NB4 (cell line): ENCODE measurements around the gene MYO1A.

Experiments used
- DNase-seq: peaks from one replicate; pipeline ENCODE4 v3.0.0; 2010; ENCODE audit warnings: low read depth
- H3K4me3 ChIP-seq: one replicate; pipeline ENCODE4 v1.5.1; 2011; ENCODE audit warnings: mild to moderate bottlenecking, low read depth, low read length, moderate library complexity
- CTCF ChIP-seq: IDR thresholded peaks from one replicate; pipeline ENCODE4 v1.5.1; 2012; ENCODE audit warnings: low read depth, low read length
- MAX ChIP-seq: IDR thresholded peaks from 2 replicates; pipeline ENCODE4 v1.6.1; 2011; ENCODE audit warnings: low read depth, low read length
- MYC ChIP-seq: IDR thresholded peaks from 2 replicates; pipeline ENCODE4 v1.6.1; 2011; ENCODE audit warnings: low read depth, low read length
- POLR2A ChIP-seq: IDR thresholded peaks from 2 replicates; pipeline ENCODE4 v1.6.1; 2011; ENCODE audit warnings: mild to moderate bottlenecking; ENCODE audit not compliant: insufficient read length; ENCODE audit errors: extremely low read depth

MYO1A gene

GRCh38 chr12:56995930-56996496 is 53.9 kb downstream of the MYO1A start:
- TF ChIP-seq POLR2A (no peak), CTCF (no peak), MYC (no peak), MAX (no peak)
- no peak for DNase-seq

GRCh38 chr12:56995201-56995929 is 54.6 kb downstream of the MYO1A start:
- no peak for TF ChIP-seq MAX
- no peak for TF ChIP-seq POLR2A
- no peak for TF ChIP-seq MYC
- TF ChIP-seq CTCF = no peak
- no peak for DNase-seq
- no peak overlapping the region for H3K4me3 ChIP-seq

More at GRCh38 chr12:56995930-56996496, 53.9 kb downstream of the MYO1A start:
- H3K4me3 ChIP-seq = no peak overlapping the region

- no peak for TF ChIP-seq MYC
- TF ChIP-seq POLR2A = no peak
- TF ChIP-seq MAX = no peak
- no peak for TF ChIP-seq CTCF
- H3K4me3 ChIP-seq = no peak overlapping the region
- DNase-seq = no peak
Measured at GRCh38 chr12:56994231-56994746, 55.6 kb downstream of the MYO1A start.

GRCh38 chr12:56993346-56993745 is 56.6 kb downstream of the MYO1A start:
- TF ChIP-seq CTCF = no peak
- TF ChIP-seq MAX = 0 out of 2 replicates have a peak, but pooled peaks have one; percentile 27
- H3K4me3 ChIP-seq = no peak overlapping the region
- DNase-seq = no peak

GRCh38 chr12:56991319-56992246 is 58.3 kb downstream of the MYO1A start:
- no peak for TF ChIP-seq CTCF
- TF ChIP-seq POLR2A = no peak
- TF ChIP-seq MYC = no peak
- H3K4me3 ChIP-seq = no peak overlapping the region
- peak; percentile 66 for DNase-seq
